ENCODE results near the gene ELFN1. TPM values are rescaled to one million over a fixed set of nuclear protein-coding genes. Genes with fewer than 3 reads are reported as not detected.

Gene ELFN1
- total and polyA plus RNA-seq, 10 of the 15 experiments (the other 5 are each of a cell fraction or from before 2014, with no cell fraction given), result 0.04 TPM; not detected in 9

DNA sequence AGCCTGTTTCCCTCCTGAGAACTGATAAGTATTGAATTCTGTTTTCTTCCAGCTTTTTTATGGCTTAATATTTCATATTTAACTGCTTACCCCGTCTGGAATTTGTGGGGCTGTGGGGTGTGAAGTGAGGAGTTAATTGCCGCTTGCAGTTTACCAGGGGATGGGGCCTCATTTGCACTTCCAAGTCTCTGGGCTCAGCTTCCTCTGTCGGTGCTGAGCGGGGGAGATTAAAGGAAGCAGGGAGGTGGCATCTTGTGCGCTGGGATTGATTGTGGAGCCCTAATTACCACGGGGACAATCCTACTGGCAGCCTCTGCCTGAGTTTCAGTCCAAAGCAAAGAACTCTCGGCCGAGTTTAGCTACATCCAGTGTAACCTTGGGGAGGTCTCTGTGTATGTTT lies 33.4 kb downstream of the ELFN1 start:
- Histone ChIP-seq H3K4me1 (ENCODE audit: control insufficient read depth, insufficient read depth, low read length) (no peaks in the 10 kb centered on the region), H3K4me3 (no peak overlapping the region), H3K4me2 (ENCODE audit: control insufficient read depth, insufficient read depth) (no peak overlapping the region), H3K27me3 (replicated peaks in 1 of 2; ENCODE audit: control insufficient read depth in 2 of 2, insufficient read depth in 2 of 2, low read length in 1 of 2) (no peaks in the 10 kb centered on the region), H3K9me3 (replicated peaks; ENCODE audit: control insufficient read depth, insufficient read depth, low read length) (no peaks in the 10 kb centered on the region), H3K27ac (ENCODE audit: control insufficient read depth, insufficient read depth) (no peak overlapping the region), H2AFZ (ENCODE audit: control insufficient read depth, low read depth, low read length) (no peak overlapping the region), H3K36me3 (ENCODE audit: control insufficient read depth in 2 of 2, insufficient read depth in 2 of 2, low read length in 1 of 2) (no peaks in the 10 kb centered on the region), H3K9ac (ENCODE audit: control insufficient read depth, insufficient read depth, low read length) (no peak overlapping the region), H4K20me1 (ENCODE audit: control insufficient read depth, insufficient read depth) (no peaks in the 10 kb centered on the region), H3K79me2 (ENCODE audit: control insufficient read depth, insufficient read depth, low read length) (no peaks in the 10 kb centered on the region)
- in situ Hi-C loops (cut with MboI) (no loop called here), intact Hi-C loops (cut with micrococcal nuclease; ENCODE audit: unreplicated experiment) (no loop called here)
- 67% methylated on average over 8 of the region's 8 CpGs for WGBS (ENCODE audit: insufficient coverage, insufficient replicate concordance, low lambda C conversion rate, missing lambda C conversion rate)
- ChIA-PET POLR2A (no interaction called here), RAD21 (ENCODE audit: unreplicated experiment) (no interaction called here), CTCF (no interaction called here), SMC1A (ENCODE audit: uncharacterized antibody, unreplicated experiment) (interaction anchor here (0.6 to 1.6 kb wide), 3 partner anchors 22 to 645 kb away, joined by 3 to 4 read pairs (median 3); no protein-coding TSS in a partner anchor)
- no peak for TF ChIP-seq DPF2 (IDR thresholded peaks at IDR 0.05)
- no peak for TF ChIP-seq NR2F1 (conservative IDR thresholded peaks at IDR 0.05)
- TF ChIP-seq, protein P1, sequence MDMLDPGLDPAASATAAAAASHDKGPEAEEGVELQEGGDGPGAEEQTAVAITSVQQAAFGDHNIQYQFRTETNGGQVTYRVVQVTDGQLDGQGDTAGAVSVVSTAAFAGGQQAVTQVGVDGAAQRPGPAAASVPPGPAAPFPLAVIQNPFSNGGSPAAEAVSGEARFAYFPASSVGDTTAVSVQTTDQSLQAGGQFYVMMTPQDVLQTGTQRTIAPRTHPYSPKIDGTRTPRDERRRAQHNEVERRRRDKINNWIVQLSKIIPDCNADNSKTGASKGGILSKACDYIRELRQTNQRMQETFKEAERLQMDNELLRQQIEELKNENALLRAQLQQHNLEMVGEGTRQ (IDR thresholded peaks at IDR 0.05; ENCODE audit: borderline replicate concordance, low read depth, low read length), result no peak
- TF ChIP-seq REST (IDR thresholded peaks at IDR 0.05; ENCODE audit: low read depth, low read length), result no peak
- no peak for TF ChIP-seq NR2C2 (IDR thresholded peaks at IDR 0.05; ENCODE audit: borderline replicate concordance, control insufficient read depth, insufficient read length, low read depth)
- TF ChIP-seq, protein P2, sequence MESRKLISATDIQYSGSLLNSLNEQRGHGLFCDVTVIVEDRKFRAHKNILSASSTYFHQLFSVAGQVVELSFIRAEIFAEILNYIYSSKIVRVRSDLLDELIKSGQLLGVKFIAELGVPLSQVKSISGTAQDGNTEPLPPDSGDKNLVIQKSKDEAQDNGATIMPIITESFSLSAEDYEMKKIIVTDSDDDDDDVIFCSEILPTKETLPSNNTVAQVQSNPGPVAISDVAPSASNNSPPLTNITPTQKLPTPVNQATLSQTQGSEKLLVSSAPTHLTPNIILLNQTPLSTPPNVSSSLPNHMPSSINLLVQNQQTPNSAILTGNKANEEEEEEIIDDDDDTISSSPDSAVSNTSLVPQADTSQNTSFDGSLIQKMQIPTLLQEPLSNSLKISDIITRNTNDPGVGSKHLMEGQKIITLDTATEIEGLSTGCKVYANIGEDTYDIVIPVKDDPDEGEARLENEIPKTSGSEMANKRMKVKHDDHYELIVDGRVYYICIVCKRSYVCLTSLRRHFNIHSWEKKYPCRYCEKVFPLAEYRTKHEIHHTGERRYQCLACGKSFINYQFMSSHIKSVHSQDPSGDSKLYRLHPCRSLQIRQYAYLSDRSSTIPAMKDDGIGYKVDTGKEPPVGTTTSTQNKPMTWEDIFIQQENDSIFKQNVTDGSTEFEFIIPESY (IDR thresholded peaks at IDR 0.05), result no peak
- no peak for TF ChIP-seq RAD51 (IDR thresholded peaks at IDR 0.05)
- TF ChIP-seq, protein P3, sequence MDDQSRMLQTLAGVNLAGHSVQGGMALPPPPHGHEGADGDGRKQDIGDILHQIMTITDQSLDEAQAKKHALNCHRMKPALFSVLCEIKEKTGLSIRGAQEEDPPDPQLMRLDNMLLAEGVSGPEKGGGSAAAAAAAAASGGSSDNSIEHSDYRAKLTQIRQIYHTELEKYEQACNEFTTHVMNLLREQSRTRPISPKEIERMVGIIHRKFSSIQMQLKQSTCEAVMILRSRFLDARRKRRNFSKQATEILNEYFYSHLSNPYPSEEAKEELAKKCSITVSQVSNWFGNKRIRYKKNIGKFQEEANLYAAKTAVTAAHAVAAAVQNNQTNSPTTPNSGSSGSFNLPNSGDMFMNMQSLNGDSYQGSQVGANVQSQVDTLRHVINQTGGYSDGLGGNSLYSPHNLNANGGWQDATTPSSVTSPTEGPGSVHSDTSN (IDR thresholded peaks at IDR 0.05; ENCODE audit: insufficient replicate concordance, low read depth, low read length), result no peak
- ATAC-seq, result no peak
- FAIRE-seq, result no peak
- no TSS peak for BruUV-seq (replicated peaks)
- DNase-seq (ENCODE audit: low read depth, low spot score), result no peak

All from GM12878 (cell line).